Activated naive CD4-positive, alpha-beta T cell treated with anti-CD3 and anti-CD28 coated beads for 36 hours (primary cell): Measurements from ENCODE around the gene ICAM4. TPM values are rescaled to one million over a fixed set of nuclear protein-coding genes. Genes with fewer than 3 reads are reported as not detected.
"Not testable (repeated sequence)": the region's sequence is repeated elsewhere in the genome, so short reads cannot be mapped to it uniquely, and the experiment has no call there.

Source experiments
- CTCF ChIA-PET: fragments of 350-600 bp; sonication (Branson Sonifier 250); formaldehyde crosslinking; loops from one replicate; lab custom pipeline; 2021; ENCODE audit warnings: antibody characterized with exemption; lab: Charles Lee
- DNase-seq: peaks from one replicate; pipeline ENCODE4 v3.0.0-alpha.2; 2020
- H3K27ac Mint-ChIP-seq: one replicate; pipeline ENCODE4 v1.8.0; 2021; ENCODE audit warnings: mild to moderate bottlenecking, mixed read lengths
- H3K27me3 Mint-ChIP-seq: one replicate; pipeline ENCODE4 v1.8.0; 2021; ENCODE audit warnings: low read depth, mixed read lengths
- H3K36me3 Mint-ChIP-seq: one replicate; pipeline ENCODE4 v1.8.0; 2021; ENCODE audit warnings: low read depth, mixed read lengths
- H3K4me1 Mint-ChIP-seq: one replicate; pipeline ENCODE4 v1.8.0; 2021; ENCODE audit warnings: low read depth, mixed read lengths
- H3K4me3 Mint-ChIP-seq: one replicate; pipeline ENCODE4 v1.8.0; 2021; ENCODE audit warnings: mild to moderate bottlenecking, moderate library complexity, mixed read lengths
- H3K9me3 Mint-ChIP-seq: one replicate; pipeline ENCODE4 v1.8.0; 2021; ENCODE audit warnings: mixed read lengths
- intact Hi-C: fragments of 100-400 bp; cut with micrococcal nuclease; formaldehyde crosslinking; loops from one replicate; pipeline ENCODE4 v1.15.1; 2023
- total RNA-seq, 2 experiments: library from RNA; stranded (reverse); gene quantifications; one replicate each; pipeline ENCODE4 v1.2.3, GENCODE V29; 2021

Gene ICAM4
- total RNA-seq, 2 experiments from 2014 or later, result not detected

GRCh38 chr19:10332158-10332964 is 45.6 kb downstream of the ICAM4 start:
- no peaks in the 10 kb centered on the region for H3K9me3 Mint-ChIP-seq
- peaks cover 35% of the 10 kb centered on the region for H3K4me1 Mint-ChIP-seq
- no peaks in the 10 kb centered on the region for H3K27me3 Mint-ChIP-seq
- intact Hi-C loops, result loop anchor here (2.0 to 10.0 kb wide), 5 partner anchors 16 to 632 kb away; partner anchors contain the start of genes ANGPTL6, DNMT1, FDX2 and ICAM4
- H3K36me3 Mint-ChIP-seq, result peaks cover 37% of the 10 kb centered on the region
- H3K4me3 Mint-ChIP-seq, result peak overlapping the region; percentile 94
- CTCF ChIA-PET, result interaction anchor here (0.6 to 1.1 kb wide), 2 partner anchors 43 to 67 kb away, joined by 3 read pairs; no protein-coding TSS in a partner anchor
- peak overlapping the region; percentile 96 for H3K27ac Mint-ChIP-seq
- DNase-seq, result no peak

DNA sequence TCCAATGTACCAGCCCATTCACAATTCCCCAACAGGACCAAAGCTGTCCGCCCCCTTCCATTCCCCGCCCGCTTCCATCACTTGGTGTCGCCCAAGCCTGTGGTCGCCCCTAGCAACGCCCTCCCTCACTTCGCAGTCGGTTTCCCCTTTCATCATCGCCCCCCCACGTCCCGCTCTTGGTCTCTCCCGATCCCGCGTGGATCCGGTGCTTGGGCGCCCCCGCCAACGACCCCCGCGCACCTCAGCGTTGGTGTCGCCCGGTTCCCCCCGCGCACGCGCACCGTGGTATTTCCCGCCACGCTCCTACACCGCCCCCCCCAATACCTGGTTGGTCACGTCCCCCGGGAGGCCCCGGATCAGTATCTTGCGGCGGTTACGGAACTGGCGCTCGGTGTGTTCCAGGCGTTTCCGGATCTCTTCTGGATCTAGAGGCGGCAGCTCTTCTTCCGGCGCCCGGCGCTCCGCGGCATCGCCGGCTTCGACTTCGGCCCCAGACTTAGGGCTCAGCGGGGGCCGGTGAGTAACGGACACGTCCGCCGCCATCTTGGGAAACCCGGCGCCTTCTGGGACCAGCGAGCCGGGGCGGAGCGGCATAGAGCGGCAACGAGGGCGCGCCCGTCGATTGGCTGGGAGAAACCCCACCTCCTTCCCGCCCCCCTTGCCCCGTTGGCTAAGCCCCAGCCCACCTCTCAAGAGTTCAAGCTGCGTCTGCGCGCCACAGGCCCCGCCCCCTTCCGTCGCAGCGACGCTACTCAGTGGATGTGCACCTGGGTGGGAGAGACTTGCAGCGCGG is 46.4 kb downstream of the ICAM4 start, which contains the start of gene RAVER1:
Gene RAVER1 (minus strand): TSS at position 565 of the 793 bp plus-strand sequence. CDS start 22 bp downstream, at position 543.
- DNase-seq, result peak; percentile 99
- Mint-ChIP-seq H3K27ac (peak within 1 kb of the TSS; percentile 96), H3K4me1 (peaks cover 36% of the 10 kb centered on the region), H3K27me3 (no peaks in the 10 kb centered on the region), H3K36me3 (peaks cover 33% of the 10 kb centered on the region), H3K4me3 (peak within 1 kb of the TSS; percentile 94), H3K9me3 (no peaks in the 10 kb centered on the region)
- CTCF ChIA-PET, result interaction anchor here (0.9 to 1.1 kb wide), 2 partner anchors 41 to 44 kb away, joined by 3 read pairs; no protein-coding TSS in a partner anchor
- intact Hi-C loops, result loop anchor here (1.0 to 10.0 kb wide), 7 partner anchors 16 to 632 kb away; partner anchors contain the start of genes ANGPTL6, DNMT1, FDX2 and ICAM1

DNA sequence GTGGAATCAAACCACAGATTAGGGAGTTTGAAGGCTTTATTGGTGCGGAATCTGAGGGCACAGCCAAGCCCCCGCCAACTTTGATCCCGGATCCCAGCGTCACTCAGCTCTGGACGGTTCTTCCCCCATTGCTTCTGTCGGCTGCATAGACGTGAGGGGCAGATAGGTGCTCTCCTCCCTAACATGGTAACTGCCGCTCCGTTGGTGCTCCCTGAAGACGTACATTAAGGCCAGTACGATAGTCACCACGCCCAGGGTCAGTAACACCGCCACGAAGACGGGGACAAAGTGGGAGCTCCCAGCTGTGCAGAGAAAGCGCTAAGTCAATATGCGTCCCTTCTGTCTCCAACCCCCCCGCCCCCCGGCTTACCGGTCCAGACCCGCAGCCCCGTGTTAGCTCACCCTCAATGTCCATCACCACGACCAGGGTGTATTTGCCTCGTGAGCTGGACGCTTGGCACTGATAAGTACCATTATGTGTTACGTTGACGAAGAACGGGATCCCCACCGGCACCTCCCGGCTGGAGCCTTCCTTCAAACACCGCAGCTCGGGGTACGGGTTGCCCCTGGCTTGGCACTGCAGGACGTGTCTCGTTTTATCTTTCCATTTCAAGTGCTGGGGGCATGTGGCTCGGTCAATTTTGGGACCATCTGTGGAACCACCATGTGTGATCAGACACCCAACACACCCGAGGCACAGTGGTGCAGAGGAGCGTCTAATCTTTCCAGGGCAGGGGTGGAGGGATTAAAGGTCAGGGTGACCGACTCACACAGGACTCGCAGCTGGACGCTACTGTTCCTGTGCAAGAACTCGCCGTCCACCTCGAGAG is 47.2 kb downstream of the ICAM4 start:
- no peak for DNase-seq
- Mint-ChIP-seq H3K4me3 (peak overlapping the region; percentile 94), H3K9me3 (no peaks in the 10 kb centered on the region), H3K27me3 (no peaks in the 10 kb centered on the region), H3K4me1 (peaks cover 43% of the 10 kb centered on the region), H3K27ac (peak overlapping the region; percentile 96), H3K36me3 (peaks cover 33% of the 10 kb centered on the region)
- CTCF ChIA-PET, result interaction anchor here (0.5 to 0.9 kb wide), 3 partner anchors 41 to 308 kb away, joined by 3 to 5 read pairs (median 5); no protein-coding TSS in a partner anchor
- intact Hi-C loops, result loop anchor here (1.0 to 10.0 kb wide), 7 partner anchors 17 to 631 kb away; partner anchors contain the start of genes ANGPTL6, DNMT1, FDX2 and ICAM1

DNA sequence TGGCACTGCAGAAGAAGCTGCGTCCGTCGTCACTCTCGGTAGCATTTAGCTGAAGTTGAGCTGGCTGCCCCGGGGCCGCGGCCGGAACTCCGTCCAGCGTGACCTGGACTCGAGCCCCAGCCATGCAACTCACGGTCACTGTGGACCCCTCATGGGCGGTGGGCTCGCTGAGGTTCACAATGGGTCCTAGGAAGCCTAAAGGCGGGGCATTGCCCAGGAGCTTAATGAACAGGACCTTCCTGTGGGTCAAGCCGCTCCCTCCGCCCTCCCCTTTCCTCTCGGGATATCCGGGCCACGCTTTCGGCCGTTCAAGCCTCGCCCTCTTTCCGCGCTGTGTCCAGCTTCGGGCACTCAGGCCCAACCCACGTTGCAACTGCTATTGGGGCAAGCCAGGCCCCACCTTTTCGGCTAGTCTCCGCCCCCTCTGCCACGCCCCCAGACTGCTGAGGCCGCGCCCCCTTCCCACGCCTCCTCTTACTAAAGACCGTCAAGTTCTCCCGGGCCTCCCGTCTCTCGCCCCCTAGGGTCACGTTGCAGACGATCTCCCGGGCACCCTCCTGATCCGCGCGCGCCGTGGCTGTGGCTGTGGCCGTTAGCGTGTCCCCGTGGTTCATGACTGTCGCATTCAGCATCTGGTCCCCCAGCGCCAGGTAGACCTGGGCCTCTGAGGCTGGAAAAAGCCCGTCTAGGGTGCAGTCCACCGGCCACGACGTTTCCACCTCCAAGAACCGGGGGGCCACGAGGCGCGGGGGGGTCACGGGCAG is 48.0 kb downstream of the ICAM4 start:
- H3K9me3 Mint-ChIP-seq, result no peaks in the 10 kb centered on the region
- H3K4me3 Mint-ChIP-seq, result peak overlapping the region; percentile 94
- intact Hi-C loops, result loop anchor here (5.0 to 10.0 kb wide), 4 partner anchors 47 to 630 kb away; partner anchors contain the start of genes ANGPTL6, DNMT1, ICAM4 and ICAM5
- DNase-seq, result peak; percentile 60
- CTCF ChIA-PET, result interaction anchor here (0.5 to 0.6 kb wide), 2 partner anchors 40 to 309 kb away, joined by 5 read pairs; no protein-coding TSS in a partner anchor
- H3K27ac Mint-ChIP-seq, result no peak overlapping the region
- peaks cover 30% of the 10 kb centered on the region for H3K36me3 Mint-ChIP-seq
- no peaks in the 10 kb centered on the region for H3K27me3 Mint-ChIP-seq
- peaks cover 49% of the 10 kb centered on the region for H3K4me1 Mint-ChIP-seq

DNA sequence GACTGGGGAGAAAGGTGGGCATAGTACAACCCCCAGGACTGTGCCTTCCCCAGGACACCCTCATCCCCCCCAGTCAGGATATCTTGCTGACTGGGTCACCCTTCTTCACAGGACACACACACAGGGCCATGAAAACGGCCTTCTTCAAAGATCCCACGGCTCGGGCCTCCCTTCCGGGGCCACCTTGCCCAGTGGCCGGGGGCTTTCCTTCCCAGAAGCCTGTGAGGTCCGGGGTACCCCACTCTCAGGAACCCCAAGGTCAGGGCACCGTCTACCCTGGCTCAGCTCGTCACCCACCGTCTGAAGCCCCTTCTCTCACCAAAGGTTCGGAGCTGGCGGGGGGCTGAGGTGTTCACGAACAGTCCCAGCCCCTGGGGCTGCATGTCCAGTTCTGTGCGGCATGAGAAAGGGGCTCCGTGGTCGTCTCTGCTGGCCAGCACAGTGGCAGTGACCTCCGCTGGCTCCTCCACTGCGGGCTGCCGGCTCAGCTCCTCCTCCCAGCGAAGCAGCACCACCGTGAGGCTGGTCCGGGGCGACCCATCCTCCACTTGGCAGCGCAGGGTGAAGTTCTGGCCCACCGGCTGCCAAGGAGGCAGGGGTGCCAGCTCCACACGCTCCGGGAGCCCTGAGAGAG is 48.7 kb downstream of the ICAM4 start:
- peaks cover 24% of the 10 kb centered on the region for H3K36me3 Mint-ChIP-seq
- intact Hi-C loops, result loop anchor here (10.0 kb wide), 3 partner anchors 141 to 629 kb away; partner anchors contain the start of genes ANGPTL6, DNMT1, PPAN and SMARCA4
- no peaks in the 10 kb centered on the region for H3K27me3 Mint-ChIP-seq
- H3K4me3 Mint-ChIP-seq, result no peak overlapping the region
- H3K4me1 Mint-ChIP-seq, result peaks cover 54% of the 10 kb centered on the region
- CTCF ChIA-PET, result interaction anchor here (0.9 to 1.0 kb wide), 2 partner anchors 16 to 53 kb away, joined by 4 read pairs; no protein-coding TSS in a partner anchor
- no peaks in the 10 kb centered on the region for H3K9me3 Mint-ChIP-seq
- DNase-seq, result no peak
- no peak overlapping the region for H3K27ac Mint-ChIP-seq

GRCh38 chr19:10336725-10337124 is 50.0 kb downstream of the ICAM4 start:
- not testable (repeated sequence) for H3K9me3 Mint-ChIP-seq, H3K27me3 Mint-ChIP-seq, DNase-seq, H3K4me3 Mint-ChIP-seq
- peak overlapping the region; percentile 59 for H3K27ac Mint-ChIP-seq
- peaks cover 21% of the 10 kb centered on the region for H3K36me3 Mint-ChIP-seq
- CTCF ChIA-PET, result interaction anchor here (0.6 kb wide), 1 partner anchor 1172 kb away, joined by 3 read pairs; no protein-coding TSS in a partner anchor
- intact Hi-C loops, result loop anchor here (10.0 kb wide), 3 partner anchors 142 to 628 kb away; partner anchors contain the start of genes ANGPTL6, DNMT1, PPAN and SMARCA4
- H3K4me1 Mint-ChIP-seq, result peaks cover 55% of the 10 kb centered on the region

Other genes with a start within 250 kb of the ICAM4 start
- gene SHFL, start 200.6 kb upstream of the ICAM4 start, total RNA-seq, result 10 to 100 TPM; 28.3 to 31.9 TPM
- gene ANGPTL6, start 184.3 kb upstream of the ICAM4 start, total RNA-seq, result 10 to 100 TPM; 18.6 to 20.7 TPM
- gene PPAN, start 180.6 kb upstream of the ICAM4 start, total RNA-seq, result 10 to 100 TPM; 59.7 to 60.0 TPM
- 10 to 100 TPM; 11.8 to 12.2 TPM for gene P2RY11, start 175.3 kb upstream of the ICAM4 start, total RNA-seq
- 100 to 1,000 TPM; 213 to 222 TPM for gene EIF3G, start 167.1 kb upstream of the ICAM4 start, total RNA-seq
- gene DNMT1, start 92.0 kb upstream of the ICAM4 start, total RNA-seq, result 100 to 1,000 TPM; 365 to 371 TPM
- gene S1PR2, start 55.6 kb upstream of the ICAM4 start, total RNA-seq, result 1 to 10 TPM; 3.4 TPM
- 100 to 1,000 TPM; 115 to 116 TPM for gene MRPL4, start 34.7 kb upstream of the ICAM4 start, total RNA-seq
- gene ICAM1, start 15.8 kb upstream of the ICAM4 start, total RNA-seq, result 10 to 100 TPM; 11.5 to 12.0 TPM
- under 1 TPM; 0.72 to 0.81 TPM for gene ICAM5, start 3.0 kb downstream of the ICAM4 start, total RNA-seq
- gene ZGLP1, start 22.9 kb downstream of the ICAM4 start, total RNA-seq, result 1 to 10 TPM in 1 of 2 experiments, under 1 TPM in 1; 0.86 to 1.1 TPM
- gene FDX2, start 29.1 kb downstream of the ICAM4 start, total RNA-seq, result 1 to 10 TPM; 9.5 to 9.7 TPM
- 10 to 100 TPM; 63.0 to 69.0 TPM for gene RAVER1, start 46.6 kb downstream of the ICAM4 start, total RNA-seq
- gene ICAM3, start 52.7 kb downstream of the ICAM4 start, total RNA-seq, result 100 to 1,000 TPM; 109 to 114 TPM
- gene TYK2, start 93.6 kb downstream of the ICAM4 start, total RNA-seq, result 100 to 1,000 TPM; 175 to 190 TPM
- 100 to 1,000 TPM; 158 to 164 TPM for gene CDC37, start 116.6 kb downstream of the ICAM4 start, total RNA-seq
- 1 to 10 TPM; 5.5 TPM for gene PDE4A, start 133.6 kb downstream of the ICAM4 start, total RNA-seq
- 10 to 100 TPM; 60.0 to 63.8 TPM for gene KEAP1, start 216.4 kb downstream of the ICAM4 start, total RNA-seq
- not detected for gene S1PR5, start 230.5 kb downstream of the ICAM4 start, total RNA-seq